ENCODE measurements around the gene SFTA2.
A peak's percentile ranks its signal among the peaks of the same experiment; 100 is the strongest.
"Not testable (repeated sequence)": the region's sequence is repeated elsewhere in the genome, so short reads cannot be mapped to it uniquely, and the experiment has no call there.

SFTA2 gene

DNA sequence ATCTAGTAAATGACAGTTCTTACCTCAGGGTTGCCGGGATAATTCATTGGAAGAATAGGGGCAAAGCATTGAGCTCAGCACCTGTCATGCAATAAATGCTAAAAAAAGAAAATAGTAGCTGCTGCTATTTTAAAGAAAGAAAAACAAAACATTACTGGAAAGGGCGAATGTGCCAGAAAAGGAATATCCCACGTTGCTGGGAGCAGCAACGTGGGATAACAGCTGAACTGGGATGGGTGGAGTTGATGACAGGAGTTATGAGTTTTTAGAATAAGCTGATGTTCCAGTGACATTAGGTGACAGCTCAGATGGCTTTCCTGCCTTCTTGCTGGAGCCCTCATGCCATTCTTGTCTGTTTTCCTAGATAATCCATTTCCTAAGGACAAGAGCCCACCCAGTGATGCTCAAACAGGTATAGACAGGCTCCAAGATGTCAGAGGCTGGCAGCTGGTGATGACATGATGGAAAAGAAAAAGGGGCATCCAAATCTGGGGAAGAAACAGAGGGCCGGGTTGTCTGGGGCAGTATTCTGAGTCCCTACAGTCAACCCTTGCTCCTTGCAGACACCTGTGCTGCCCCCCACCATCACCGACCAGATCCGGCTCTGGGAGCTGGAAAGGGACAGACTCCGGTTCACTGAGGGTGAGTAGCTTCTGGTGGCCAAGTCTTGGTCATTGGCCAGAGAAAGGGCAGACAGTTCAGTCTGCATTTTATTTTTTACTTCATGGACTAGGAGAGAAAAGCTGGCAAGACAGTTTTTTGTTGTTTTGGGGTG lies 19.0 kb downstream of the SFTA2 start:
- no peak for DNase-seq (ENCODE audit: low read depth)

DNA sequence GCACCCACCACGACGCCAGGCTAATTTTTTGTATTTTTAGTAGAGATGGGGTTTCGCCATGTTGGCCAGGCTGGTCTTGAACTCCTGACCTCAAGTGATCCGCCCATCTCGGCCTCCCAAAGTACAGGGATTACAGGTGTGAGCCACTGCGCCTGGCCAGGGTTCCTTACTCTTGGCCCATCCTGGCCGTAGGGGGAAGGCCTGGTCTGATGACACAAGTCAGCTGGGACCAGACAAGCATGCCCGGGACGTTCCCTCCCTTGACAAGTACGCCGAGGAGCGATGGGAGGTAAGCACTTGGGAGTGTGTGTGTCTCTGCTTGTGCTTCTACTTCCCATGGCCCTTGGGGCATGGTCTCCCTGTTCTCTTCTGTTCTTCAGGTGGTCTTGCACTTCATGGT lies 21.5 kb downstream of the SFTA2 start:
- DNase-seq (ENCODE audit: low read depth) = not testable (repeated sequence)

DNA sequence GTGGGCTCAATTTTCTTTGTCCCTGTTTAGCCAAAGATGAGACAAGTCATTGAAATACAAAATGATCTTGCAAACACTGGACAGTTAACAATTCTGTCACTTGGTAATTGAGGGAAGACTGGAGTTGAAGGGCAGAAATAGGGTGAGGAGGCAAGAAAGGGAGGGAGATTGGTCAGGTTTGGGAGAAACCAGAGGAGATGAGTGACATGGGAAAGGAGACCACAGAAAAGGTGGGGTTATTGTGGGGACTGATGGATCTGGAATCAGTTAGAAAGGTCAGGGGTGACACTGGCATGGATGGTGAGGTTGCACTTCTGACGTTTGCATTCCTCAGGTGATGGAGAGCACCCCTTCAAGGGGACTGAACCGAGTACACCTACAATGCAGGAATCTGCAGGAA lies 23.3 kb downstream of the SFTA2 start:
- no peak for DNase-seq (ENCODE audit: low read depth)

DNA sequence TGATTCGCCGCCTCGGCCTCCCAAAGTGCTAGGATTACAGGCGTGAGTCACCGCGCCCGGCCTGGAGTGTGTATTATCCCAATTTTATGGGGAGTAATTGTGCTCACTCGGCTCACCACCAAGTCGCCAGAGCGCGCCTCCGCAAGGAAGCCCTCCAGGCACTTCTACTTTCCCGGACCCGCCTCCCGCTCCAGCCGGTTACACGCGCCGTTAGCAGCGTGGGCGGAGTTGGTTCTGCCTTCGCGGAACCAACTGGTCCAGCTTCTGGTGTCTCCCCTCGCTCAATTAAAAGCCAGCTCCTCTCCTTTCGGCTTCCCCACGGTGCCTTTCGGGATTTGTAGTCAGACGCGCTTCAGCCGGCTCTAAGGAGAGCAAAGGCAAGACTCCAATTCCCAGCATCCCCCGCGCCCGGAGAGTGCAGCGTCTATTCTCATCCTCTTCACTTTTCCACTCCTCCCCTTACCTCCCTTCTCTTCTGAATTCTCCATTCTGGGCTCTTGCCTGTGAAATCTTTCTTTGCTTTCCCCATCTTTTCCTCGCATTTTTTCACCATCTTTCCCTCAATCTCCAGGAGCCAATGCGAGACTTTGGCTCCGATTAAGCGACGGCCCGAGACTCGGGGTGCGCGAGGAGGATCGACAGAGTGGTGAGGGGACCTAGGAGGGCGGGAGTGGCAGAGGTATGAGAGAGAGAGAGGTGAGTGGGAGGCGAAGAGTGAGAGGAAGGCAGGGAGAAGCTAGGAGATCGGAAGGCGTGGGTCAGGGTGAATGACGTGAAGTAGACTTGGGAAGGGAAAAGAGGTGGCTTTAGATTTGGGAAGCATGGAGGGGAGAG lies 24.0 kb downstream of the SFTA2 start, which contains the start of gene GTF2H4:
Gene GTF2H4, plus strand, starts transcription at position 450 of the 834 bp plus-strand sequence.
- peak; percentile 99 for DNase-seq (ENCODE audit: low read depth)

DNA sequence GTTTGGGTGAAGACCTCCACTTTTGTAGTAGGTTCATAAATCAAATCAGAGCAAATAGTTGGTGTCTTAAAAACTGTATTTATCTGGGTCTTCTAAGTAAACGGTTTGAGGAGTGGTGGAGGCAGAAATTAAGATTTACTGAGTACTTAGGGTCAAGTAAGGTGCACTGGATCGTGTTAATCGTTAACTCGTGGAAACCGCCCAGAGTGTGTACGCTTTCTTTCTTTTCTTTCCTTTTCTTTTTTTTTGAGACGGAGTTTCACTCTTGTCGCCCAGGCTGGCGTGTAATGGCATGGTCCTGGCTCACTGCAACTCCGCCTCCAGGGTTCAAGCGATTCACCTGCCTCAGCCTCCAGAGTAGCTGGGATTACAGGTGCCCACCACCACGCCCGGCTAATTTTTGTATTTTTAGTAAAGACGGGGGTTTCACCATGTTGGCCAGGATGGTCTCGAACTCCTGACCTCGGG lies 24.6 kb downstream of the SFTA2 start:
- not testable (repeated sequence) for DNase-seq (ENCODE audit: low read depth)

DNA sequence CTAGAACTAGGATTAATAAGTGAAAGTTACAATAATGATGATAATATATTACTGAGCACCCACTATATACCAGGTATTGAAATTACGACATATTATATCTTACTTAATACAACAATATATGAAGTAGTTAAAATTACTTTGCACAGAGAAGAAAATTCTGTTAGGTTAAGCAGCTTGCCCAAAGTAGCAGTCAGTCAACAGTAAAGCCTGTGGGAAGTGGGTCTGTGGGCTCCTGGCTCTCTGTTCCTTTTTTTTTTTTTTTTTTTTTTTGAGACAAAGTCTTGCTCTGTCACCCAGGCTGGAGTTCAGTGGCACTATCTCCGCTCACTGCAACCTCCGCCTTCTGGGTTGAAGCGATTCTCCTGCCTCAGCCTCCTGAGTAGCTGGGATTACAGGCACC lies 28.7 kb downstream of the SFTA2 start:
- no peak for DNase-seq (ENCODE audit: low read depth)

DNA sequence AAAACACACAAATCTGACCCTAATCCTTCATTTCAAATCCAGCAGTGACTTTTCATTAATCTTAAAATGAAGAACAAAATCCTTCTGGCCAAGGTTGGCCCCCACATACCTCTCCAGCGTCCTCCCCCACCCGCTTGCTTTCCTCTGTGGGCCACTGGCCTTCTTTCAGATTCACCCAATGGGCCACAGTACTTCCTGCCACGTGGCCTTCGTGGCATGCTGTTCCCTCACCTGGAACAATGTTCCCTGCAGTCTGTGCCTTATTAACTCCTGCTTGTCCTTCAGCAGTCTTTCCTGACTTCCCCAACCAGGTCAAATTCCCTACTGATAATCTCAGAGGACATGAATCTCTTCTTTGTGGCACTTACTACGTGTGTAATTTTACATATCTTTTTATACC lies 29.3 kb downstream of the SFTA2 start:
- DNase-seq (ENCODE audit: low read depth) = no peak

DNA sequence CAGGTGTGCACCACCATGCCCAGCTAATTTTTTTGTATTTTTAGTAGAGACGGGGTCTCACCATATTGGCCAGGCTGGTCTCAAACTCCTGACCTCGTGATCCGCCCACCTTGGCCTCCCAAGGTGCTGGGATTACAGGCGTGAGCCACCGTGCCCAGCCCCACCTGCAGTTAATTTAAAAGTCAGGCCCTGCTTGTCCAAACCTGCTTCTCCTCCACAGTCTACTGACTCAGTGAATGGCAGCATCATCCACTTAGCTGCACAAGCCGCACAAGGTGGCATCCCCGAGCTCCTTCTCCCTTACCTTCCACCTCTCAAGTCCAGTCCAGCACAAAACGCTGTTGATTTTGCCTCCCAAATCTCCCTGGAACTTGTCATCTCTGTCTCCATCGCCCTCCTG lies 29.8 kb downstream of the SFTA2 start:
- DNase-seq (ENCODE audit: low read depth) = not testable (repeated sequence)

DNA sequence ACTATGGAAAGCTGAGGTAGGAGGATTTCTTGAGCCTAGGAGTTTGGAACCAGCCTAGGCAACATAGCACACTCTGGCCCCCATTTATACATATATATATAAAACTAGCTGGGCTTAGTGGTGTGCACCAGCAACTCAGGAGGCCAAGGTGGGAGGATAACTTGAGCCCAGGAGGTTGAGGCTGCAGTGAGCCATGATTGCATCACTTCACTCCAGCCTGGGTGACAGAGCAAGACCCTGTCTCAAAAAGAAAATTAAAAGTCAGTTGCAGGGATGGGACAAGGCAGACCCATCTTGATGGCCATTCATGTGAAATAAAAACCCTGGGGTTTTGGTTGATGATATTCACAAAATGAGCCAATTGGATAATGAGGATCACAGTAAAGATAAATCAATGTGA lies 30.5 kb downstream of the SFTA2 start:
- DNase-seq (ENCODE audit: low read depth) = no peak

DNA sequence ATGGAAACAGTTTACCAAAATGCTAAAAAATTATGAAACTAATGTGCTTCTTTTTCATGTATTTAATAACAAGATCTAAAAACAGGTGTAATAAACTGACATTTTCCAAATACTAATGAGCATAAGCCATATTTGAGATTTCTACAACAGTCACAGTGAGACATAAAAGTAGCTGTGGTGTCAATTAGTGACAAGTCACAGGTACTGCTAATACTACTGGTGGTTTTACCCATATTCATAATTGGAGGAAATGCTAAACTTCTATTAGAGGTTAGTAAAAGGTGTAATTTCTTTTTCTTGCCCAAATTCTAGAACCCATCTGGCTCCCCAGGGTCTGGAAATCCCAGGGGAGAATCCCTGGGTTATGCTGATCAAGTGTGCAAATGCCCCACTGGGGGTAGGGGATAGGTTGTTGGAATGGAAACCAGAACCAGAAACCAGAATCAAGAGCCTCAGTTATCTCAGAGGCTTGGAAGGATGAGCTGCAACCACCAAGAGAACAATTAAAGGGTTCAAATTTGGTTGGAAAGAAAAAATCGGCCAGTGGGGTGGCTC lies 31.0 kb downstream of the SFTA2 start:
- DNase-seq (ENCODE audit: low read depth) = no peak

DNA sequence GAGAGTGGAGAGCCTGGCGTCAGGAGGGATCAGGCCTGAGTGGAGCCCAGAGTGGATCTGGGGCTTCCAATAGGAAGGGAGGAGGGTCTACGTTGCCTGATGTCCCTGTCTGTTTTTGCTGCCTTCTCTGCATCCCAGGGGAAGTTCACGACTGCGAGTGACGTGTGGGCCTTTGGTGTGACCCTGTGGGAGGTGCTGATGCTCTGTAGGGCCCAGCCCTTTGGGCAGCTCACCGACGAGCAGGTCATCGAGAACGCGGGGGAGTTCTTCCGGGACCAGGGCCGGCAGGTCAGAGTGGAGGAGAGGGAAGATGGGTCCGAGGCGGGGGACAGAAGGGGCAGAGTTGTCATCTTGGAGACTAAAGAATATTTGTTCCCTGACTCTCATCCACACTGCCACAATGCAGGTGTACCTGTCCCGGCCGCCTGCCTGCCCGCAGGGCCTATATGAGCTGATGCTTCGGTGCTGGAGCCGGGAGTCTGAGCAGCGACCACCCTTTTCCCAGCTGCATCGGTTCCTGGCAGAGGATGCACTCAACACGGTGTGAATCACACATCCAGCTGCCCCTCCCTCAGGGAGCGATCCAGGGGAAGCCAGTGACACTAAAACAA lies 33.1 kb downstream of the SFTA2 start:
- no peak for DNase-seq (ENCODE audit: low read depth)

DNA sequence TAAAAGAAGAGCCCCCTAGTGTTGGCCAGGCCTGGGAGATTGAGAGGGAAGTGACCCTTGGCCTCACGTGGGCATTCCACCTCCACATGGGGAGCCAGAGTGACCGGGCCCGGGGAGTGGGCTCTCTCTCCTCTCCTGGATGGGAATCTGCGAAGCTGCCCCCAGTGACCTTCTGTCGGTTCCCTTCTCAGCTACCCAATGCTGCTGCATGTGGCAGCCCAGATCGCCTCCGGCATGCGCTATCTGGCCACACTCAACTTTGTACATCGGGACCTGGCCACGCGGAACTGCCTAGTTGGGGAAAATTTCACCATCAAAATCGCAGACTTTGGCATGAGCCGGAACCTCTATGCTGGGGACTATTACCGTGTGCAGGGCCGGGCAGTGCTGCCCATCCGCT lies 34.1 kb downstream of the SFTA2 start:
- no peak for DNase-seq (ENCODE audit: low read depth)

DNA sequence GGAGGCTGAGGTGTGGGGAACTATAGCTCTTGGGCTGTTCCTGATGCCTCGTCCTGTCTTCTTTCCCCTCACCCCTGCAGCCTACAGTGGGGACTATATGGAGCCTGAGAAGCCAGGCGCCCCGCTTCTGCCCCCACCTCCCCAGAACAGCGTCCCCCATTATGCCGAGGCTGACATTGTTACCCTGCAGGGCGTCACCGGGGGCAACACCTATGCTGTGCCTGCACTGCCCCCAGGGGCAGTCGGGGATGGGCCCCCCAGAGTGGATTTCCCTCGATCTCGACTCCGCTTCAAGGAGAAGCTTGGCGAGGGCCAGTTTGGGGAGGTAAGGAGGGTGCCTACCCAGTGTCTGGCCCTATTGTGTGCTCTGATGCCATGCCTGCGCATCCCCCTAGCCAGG lies 35.4 kb downstream of the SFTA2 start:
- DNase-seq (ENCODE audit: low read depth) = no peak

DNA sequence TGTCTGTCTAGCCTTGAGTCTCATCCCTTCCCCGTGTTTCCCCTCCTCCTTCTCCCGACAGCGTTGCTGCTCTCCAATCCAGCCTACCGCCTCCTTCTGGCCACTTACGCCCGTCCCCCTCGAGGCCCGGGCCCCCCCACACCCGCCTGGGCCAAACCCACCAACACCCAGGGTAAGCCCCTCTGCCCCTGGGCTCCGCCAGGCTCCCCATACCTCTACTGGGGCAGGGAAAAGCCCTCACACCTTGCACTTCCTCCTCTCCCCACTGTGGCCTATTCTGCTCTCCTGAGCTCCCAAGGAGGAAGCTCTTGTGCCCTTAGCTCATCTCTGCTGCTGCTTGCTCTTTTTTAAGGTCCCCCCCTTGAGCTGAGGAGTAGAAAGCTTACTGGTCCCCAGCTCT lies 36.6 kb downstream of the SFTA2 start:
- no peak for DNase-seq (ENCODE audit: low read depth)

DNA sequence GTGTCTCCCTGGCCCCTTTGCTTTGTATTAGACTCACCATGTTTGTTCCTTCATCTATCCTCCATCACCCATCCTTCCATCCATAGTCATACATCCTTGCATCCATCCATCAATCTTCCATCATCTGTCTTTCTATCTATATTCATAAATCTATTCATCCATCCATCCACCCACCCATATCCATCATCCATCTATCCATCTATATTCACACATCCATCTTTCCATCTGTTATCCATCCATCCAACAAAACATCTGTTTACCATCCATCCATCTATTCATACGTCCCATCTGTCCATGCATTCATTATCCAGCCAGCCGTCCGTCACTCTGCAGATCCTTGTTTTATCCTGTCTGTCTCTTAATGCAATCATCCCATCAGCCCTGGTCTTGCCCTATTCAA lies 37.0 kb downstream of the SFTA2 start:
- DNase-seq (ENCODE audit: low read depth) = no peak

DNA sequence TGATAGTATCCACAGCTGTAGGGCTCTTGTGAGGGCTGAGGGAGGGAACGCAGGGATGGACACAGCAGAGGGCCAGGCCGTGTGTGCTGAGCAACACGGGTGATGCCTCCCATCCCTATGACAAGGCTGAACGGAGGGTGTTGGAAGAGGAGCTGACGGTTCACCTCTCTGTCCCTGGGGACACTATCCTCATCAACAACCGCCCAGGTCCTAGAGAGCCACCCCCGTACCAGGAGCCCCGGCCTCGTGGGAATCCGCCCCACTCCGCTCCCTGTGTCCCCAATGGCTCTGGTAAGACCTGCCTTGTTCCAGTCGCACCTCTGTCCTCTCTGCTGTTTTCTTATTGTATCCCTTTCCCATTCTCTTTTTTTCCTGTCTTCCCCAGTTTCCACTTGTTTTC lies 37.6 kb downstream of the SFTA2 start:
- DNase-seq (ENCODE audit: low read depth) = no peak

DNA sequence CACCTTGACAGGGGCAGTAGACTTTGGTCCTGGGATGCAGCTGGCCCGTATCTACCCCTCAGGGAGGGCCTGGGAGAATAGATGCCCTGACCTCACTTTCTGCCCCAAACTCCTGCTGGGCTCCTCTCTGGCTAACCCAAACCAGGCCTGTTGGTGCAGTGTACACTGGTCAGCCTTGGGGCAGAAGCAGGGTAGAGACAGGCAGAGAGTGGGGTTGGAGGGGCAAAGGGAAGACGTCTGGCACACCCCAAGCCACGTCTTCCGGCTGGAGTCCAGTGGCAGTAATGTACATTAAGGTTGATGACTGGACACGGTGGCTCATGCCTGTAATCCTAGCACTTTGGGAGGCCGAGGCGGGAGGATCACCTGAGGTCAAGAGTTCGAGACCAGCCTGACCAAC lies 38.3 kb downstream of the SFTA2 start:
- DNase-seq (ENCODE audit: low read depth) = no peak

DNA sequence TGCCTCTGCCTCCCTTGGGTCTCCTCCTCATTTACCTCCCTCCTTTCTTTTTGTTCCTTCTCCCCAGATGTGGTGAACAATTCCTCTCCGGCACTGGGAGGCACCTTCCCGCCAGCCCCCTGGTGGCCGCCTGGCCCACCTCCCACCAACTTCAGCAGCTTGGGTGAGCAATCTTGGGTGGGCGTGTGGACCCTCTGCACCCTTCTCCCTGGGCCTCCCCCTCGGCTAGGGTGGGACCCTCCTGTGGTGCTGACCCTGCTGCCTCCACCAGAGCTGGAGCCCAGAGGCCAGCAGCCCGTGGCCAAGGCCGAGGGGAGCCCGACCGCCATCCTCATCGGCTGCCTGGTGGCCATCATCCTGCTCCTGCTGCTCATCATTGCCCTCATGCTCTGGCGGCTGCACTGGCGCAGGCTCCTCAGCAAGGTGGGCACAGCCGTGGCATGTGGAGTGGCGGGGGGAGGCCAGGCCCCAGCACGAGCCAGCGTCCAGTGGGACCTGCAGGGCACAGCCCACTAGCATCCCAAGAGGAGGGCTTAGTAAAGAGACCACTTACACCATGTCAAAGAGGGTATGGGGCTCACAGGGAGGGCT lies 38.9 kb downstream of the SFTA2 start:
- no peak for DNase-seq (ENCODE audit: low read depth)

DNA sequence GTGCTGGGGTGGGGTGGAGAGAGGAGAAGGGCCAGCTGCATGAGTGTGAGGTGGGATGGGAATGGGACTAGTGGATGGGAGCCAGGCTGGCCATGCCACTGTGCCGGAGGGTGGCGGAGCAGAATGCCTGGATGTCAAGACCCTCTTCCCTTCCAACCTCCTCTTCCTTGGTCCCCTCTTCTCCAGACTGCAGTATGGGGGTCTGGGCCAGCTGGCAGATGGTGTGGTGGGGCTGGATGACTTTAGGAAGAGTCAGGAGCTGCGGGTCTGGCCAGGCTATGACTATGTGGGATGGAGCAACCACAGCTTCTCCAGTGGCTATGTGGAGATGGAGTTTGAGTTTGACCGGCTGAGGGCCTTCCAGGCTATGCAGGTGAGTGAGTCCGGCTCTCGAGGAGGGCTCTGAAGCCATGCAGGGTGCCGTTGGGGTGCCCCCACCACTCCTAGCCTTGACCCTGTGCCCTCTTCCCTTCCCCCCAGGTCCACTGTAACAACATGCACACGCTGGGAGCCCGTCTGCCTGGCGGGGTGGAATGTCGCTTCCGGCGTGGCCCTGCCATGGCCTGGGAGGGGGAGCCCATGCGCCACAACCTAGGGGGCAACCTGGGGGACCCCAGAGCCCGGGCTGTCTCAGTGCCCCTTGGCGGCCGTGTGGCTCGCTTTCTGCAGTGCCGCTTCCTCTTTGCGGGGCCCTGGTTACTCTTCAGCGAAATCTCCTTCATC lies 40.0 kb downstream of the SFTA2 start:
- DNase-seq (ENCODE audit: low read depth) = no peak

DNA sequence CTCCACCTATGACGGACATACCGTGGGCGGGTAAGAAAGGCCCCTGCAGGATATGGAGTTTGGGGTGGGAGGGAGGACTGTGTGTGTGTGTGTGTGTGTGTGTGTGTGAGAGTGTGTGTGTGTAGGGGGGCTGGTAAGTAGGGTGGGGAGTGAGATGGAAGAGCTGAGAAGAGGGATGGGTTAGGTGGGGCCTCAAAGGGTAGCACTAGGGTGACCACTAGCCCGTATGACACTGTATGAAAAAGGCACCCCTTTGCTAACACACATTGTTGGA lies 40.6 kb downstream of the SFTA2 start:
- no peak for DNase-seq (ENCODE audit: low read depth)

DNA sequence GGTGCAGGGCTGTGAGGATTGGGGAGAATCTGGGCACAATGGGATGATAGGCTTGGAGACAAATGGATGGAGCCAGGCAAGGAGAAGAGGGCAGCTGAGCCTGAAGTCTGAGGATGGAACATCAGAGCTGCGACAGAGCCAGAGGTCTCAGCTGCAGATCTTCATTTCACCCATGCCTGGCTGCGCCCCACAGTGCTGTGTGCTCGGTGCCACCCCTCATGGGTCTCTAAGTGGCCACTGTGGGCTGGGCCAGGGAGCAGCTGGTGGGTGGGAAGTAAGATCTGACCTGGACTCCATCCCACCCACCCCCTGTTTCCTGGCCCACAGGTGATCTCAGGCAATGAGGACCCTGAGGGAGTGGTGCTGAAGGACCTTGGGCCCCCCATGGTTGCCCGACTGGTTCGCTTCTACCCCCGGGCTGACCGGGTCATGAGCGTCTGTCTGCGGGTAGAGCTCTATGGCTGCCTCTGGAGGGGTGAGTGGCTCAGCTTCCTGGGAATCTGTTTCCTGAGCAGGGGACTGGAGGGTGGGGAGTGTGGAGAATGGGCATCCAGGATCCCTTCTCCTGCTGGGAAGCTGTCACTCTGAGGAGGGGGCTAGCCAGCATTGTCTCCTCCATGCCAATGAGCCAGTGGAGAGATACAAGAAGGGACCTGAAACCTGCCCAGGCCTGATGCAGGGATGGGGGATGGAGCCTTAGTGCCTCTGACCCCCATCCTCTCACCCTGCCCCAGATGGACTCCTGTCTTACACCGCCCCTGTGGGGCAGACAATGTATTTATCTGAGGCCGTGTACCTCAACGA lies 41.1 kb downstream of the SFTA2 start:
- DNase-seq (ENCODE audit: low read depth) = no peak
